Ramos (cell line): Measurements from ENCODE around the gene FAM3C.

ENCODE experiments used
- in situ Hi-C: fragments of 300-500 bp; cut with MboI; formaldehyde crosslinking; loops from one replicate; pipeline ENCODE4 v1.14.3; 2022; ENCODE audit warnings: low sequenced_read_pairs; ENCODE audit not compliant: unreplicated experiment

Gene FAM3C

DNA sequence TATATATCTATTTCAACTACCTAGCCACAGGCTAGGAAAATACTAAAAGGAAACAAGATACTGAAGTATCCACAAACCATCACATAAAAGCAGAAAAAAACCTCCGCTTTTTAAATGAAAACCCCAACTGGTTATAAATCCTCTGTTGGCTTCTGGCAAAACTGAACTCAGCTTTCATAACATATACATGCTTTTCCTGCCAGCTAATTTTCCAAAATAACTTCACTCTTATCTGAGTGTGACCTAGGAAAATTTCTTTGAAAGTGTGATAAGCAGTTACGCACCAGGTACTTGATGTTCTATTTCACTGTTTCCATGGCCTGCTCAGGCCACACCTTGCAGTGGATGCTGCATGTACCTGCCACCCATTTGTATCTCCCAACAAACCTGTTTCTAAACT is 11.8 kb downstream of the FAM3C start:
- in situ Hi-C loops: loop anchor here (25.0 kb wide), 1 partner anchor 422 kb away; the partner anchor contains the start of gene ING3

DNA sequence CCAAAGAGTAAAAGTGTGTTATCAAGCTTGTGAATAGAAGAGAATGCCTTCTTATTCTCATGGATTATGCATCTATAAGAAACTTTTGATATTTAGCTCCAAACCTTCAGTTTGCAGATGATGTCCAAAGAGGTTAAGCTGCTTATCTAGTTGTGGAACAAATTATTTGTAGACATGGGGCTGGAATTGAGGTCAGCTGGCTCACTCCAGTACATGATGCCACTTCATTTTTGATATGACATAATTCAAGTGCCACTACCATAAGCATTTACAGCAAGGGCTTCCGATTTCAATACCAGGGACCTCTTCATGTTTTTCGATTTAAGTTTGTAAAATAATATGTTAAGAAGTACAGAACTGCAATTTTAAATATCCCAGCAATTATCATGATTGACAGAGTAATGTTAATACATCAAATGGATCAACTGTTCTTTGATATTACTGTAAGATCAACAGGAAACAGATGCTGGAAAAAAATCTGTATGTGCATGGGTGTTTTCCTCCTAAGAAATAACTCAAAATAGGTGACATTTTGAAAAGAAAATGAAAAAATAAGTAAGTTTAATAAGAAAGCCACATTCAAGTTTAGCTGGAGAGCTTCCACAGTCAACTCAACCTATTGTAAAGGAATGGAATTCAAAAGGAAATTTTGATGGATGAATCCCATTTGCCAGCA is 12.7 kb downstream of the FAM3C start:
- in situ Hi-C loops: loop anchor here (25.0 kb wide), 1 partner anchor 421 kb away; the partner anchor contains the start of gene ING3

DNA sequence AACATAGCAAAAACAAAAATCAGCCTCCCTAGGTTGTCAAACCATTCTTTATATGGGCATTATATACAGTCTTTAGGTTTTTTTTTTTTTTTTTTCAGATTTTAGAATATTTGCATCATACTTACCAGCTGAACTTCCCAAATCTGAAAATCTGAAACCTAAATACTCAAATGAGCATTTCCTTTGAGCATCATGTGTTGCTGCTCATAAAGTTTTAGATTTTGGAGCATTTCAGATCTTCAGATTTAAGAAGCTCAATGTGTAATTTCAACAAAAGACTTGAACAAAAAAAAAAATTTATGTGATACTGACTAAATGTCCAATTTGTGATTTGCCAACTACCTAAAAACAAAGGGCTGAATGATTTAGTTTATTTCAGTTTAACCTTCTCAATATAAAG is 13.6 kb downstream of the FAM3C start:
- in situ Hi-C loops: loop anchor here (25.0 kb wide), 1 partner anchor 420 kb away; the partner anchor contains the start of gene ING3

DNA sequence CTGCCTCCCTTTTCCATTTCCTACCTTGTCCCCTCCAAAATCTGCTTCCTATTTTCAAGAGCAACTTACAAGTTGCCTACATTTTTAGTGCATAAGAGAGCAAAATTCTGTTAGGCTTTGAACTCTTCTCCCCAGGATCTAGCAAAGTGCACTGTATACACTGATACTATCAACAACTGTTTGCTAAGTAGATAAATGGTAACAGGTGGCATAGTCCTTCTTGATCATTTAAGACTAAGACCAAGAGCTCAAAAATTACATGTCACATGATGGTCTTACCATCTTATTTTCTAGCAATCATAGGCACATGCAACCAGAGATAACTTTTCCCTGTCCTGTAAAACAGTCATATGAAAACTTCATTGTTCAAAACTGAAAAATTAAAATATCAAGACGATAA is 16.2 kb downstream of the FAM3C start:
- in situ Hi-C loops: loop anchor here (25.0 kb wide), 1 partner anchor 418 kb away; the partner anchor contains the start of gene ING3

DNA sequence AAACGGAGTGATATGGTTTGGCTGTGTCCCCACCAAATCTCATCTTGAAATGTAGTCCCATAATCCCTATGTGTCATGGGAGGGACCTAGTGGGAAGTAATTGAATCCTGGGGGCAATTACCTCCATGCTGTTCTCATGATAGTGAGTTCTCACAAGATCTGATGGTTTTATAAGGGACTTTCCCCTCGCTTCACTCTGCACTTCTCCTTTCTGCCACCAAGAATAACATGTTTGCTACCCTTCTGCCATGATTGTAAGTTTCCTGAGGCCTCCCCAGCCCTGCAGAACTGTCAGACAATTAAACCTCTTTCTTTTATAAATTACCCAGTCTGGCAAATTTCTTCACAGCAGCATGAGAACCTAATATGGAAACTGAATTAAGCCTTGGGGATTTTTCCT is 19.1 kb downstream of the FAM3C start:
- in situ Hi-C loops: loop anchor here (25.0 kb wide), 1 partner anchor 415 kb away; the partner anchor contains the start of gene ING3

DNA sequence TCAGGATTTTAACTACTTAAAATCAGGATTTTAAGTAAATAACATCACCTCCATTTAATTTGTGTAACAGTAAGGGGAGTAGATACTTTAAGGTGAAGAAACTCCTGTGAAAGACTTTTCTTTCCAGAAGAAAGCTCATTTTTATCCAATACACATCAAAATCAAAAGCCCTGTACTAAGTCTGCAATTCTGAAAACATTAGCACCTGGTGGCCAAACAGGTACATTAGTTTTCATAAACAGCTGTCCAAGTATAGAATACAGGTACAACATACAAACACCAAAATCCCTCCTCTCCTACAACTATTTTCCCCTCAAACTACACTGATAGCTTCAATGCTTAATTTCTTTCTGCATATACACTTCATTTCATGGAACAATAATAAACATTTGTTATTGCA is 22.9 kb downstream of the FAM3C start:
- in situ Hi-C loops: loop anchor here (25.0 kb wide), 1 partner anchor 614 kb away; no protein-coding TSS in a partner anchor

DNA sequence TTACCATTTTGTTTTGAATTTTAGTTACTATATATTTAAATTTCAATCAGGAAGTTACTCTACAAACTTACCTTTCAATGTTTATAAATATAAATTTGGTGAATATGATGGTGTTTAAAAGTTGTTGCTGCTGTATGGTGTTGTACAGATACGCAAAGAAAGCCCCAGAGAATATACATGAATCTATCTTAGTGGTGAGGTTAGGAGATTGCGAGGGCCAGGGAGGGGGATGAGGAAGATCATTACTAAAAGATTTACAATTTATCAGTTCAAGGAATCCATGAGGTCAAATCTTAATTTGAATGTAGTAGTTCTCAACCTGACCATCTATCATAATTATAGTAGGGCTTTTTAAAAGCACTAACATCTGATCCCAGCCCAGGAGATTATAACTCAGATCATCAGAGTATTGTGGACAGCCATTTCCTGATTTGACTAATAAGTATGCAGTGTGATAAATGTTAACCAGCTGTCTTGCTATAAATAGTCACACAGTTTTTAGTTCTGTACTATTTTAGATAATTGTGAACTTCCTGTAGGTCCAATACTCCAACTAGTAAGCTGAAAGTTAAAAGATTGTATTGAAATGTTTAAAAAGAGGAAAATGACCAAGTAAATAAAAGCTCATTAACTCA is 23.6 kb downstream of the FAM3C start:
- in situ Hi-C loops: loop anchor here (25.0 kb wide), 1 partner anchor 615 kb away; no protein-coding TSS in a partner anchor

DNA sequence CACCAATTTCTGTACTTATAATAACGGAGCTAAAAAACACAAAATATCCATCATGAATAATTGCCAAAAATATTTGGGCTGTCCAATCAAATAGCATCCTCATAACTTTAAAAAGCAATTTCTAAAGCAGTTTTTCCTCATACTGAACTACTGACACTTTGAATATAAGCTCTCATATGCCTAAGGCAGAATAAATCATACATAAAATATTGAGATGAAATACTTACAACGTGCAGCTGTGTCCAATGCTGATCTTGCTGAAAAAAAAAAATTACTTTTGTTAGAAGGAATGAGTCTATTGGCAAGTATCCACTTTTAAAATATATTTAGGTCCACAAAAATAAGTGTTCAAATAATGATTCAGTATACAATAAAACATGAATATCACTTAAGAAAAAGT is 24.2 kb downstream of the FAM3C start:
- in situ Hi-C loops: loop anchor here (25.0 kb wide), 1 partner anchor 615 kb away; no protein-coding TSS in a partner anchor

DNA sequence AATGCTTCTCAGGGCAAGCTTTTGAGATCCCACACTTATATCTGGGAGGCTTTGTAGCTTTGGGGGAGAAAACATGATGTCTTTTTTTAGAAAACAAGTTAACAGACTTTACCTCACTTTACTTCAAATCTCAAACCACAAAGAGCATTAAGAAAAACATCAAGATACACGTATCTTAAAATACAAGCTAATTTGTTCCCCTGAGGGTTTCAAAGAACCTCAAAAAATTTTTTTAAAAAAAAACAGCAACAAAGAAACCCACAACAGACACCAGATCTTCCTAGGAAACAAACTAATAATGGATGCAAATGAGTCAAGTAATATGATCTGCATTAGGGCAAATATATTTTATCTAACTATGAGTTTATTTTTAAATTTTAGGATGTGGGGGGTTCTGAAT is 24.7 kb downstream of the FAM3C start:
- in situ Hi-C loops: loop anchor here (25.0 kb wide), 1 partner anchor 616 kb away; no protein-coding TSS in a partner anchor

DNA sequence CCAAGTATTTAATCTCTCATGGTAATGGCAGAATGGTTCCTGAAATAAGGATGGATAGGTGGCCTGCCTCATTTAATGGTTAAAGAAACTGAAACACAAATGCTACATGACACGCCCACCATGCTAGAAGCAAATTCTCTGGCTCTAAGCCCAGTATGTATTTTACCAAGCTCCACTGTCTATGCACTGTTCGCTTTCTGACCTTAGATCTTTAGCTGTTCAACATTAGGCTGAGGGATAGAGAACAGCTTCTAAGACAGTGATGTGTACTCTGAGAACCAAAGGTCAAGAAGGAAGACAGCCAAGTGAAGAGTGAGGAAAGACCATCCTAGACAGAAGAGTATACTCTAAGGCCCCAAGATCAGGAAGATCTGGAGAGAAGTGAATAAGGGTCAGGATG is 26.6 kb downstream of the FAM3C start:
- in situ Hi-C loops: loop anchor here (25.0 kb wide), 1 partner anchor 618 kb away; no protein-coding TSS in a partner anchor

DNA sequence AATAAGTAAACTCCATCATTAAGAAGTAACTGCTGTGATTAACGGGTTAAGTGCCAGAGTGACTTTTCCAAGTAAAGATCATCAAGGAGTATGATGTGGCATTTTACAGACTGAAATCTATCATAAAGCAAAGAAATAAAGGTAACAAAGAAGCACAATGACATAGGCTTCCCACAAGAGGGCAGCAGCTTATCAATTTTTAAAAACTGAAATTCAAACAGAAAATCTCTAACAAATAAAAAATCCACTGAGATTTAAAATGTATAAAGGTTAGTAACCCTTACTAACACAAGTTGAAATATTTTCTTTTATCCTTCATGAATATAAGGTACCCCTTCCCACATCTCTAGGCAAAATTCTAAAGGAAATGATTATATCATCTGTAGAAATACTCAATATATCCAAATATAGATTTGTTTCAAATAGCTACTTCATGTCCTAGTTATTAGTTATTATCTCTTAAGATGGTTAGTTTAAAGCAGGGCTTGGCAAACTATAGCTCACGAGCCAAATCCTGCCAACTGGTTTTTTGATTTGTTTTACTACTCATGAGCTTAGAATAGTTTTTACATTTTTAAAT is 29.2 kb downstream of the FAM3C start:
- in situ Hi-C loops: loop anchor here (25.0 kb wide), 1 partner anchor 620 kb away; no protein-coding TSS in a partner anchor

DNA sequence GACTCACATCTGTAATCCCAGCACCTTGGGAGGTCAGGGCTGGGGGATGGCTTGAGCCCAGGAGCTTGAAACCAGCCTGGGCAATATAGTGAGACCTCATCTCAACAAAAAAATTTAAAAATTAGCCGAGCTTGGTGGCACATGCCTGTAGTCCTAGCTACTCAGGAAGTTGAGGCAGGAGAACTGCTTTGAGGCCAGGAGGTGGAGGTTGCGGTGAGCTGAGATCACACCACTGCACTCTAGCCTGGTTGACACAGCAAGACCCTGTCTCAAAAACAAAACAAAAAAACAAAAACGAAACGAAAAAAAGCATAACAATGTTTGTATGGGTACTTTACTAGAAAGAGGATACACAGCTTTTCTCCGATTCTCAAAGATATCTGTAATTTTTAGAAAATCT is 35.5 kb downstream of the FAM3C start:
- in situ Hi-C loops: loop anchor here (5.0 to 25.0 kb wide), 2 partner anchors 192 to 627 kb away; no protein-coding TSS in a partner anchor

DNA sequence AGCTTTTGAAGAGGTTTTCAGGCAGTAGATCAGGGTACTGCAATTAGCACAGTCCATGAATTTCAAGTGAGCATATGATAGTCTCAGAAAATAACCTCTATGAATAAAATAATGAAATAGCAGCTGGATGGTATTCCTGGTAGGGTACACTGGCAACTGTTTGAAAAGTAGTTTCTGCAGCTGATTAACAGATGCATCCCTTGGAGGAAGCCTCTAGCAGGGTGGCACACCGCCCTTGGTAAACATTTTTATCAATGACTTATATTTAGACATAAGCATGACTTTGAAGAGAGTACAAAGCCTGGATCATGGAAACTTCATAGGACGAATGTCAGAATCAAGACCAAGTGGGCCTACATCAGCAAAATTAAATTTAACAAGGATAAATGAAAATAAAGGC is 40.5 kb downstream of the FAM3C start:
- in situ Hi-C loops: loop anchor here (25.0 kb wide), 1 partner anchor 632 kb away; no protein-coding TSS in a partner anchor

DNA sequence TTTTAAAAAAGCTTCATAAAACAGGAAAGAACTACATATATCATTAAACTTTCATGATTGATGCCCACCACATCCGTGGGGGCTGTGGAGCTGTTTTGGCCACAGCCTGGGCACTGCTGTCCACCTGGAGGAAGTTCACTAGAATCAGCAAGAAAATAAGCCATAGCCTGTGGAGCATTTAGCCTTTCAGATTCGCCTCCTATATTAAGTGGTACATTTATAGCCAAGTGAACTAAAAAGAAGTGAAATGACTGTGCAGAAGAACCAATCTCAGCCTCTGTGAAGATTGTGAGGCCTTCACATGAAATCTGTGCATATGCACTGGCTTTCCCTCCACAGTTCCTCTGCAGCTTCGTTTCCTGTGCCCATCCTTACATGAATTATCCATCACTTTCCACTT is 43.8 kb downstream of the FAM3C start:
- in situ Hi-C loops: loop anchor here (25.0 kb wide), 1 partner anchor 635 kb away; no protein-coding TSS in a partner anchor

DNA sequence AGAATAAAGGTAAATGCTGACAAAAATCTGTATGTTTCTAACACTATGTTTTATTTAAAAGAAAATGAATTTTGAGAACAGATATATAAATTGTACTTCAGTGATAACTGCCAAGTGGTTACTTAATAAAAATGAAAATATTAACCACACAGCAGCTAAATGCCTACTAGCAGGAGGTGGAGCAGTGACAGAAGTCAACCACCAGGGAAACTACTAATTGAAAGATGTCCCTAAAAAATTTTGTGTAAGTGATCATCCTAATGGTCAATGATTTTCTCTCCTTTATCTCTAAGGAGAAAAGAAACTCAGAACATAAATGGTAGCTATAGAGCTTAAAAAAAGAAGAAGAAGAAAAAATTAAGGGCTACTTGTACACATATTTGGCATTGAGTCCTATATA is 44.4 kb downstream of the FAM3C start:
- in situ Hi-C loops: loop anchor here (25.0 kb wide), 1 partner anchor 636 kb away; no protein-coding TSS in a partner anchor

DNA sequence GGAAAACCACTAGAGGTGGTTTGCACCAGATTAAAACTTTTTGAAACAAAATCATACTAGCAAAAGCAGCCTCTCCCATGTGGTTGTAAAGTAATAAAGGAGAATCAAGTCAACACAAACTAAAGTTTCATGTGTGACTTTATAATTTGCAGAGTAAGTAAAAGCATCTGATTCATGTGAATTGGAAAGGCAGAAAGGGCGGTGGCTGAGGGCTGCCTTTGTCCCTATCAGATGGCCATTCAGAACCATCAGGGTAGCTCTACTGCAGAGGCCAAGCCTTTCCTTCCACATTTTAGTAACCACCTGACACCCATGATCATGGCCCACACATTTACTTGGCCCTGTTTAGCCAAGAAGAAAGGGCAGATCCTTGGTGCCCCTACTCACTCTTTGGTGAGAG is 51.6 kb downstream of the FAM3C start:
- in situ Hi-C loops: no loop called here

DNA sequence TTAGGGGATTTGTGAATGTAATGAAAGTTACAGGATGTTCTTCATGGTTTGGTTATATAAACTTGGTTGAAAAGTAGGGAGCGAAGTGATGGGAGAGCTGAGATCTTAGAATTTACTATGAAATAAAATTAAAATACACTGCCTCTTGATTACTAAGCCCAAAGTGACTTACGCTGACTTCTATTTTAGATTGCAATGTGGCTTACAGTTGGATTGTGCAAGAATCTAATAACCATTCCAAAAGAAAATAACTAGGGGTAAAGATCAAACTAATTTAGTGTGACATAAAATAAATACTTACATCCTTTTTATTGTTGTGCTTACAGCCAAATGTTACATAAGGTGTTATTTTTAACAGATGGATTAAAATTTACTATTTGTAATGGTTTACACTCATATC is 52.0 kb downstream of the FAM3C start:
- in situ Hi-C loops: no loop called here

DNA sequence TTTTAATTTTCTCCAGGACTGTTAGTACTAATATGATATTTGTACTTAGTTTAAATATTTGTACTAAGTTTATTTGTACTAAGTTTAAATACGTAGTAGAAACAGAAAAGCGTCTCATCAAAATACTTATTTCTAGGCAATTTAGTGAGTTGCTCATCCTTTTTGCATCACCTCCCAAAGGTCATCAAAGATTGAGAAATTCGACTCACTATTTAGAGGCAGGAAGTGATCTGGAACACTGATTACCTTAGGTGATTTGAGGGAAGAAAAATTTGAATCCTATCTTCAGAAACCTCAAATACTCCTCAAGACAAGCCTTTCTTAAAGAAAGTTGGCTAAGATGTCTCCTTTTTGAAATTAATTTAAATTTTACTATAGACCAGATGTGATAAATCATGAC is 52.8 kb downstream of the FAM3C start:
- in situ Hi-C loops: no loop called here

DNA sequence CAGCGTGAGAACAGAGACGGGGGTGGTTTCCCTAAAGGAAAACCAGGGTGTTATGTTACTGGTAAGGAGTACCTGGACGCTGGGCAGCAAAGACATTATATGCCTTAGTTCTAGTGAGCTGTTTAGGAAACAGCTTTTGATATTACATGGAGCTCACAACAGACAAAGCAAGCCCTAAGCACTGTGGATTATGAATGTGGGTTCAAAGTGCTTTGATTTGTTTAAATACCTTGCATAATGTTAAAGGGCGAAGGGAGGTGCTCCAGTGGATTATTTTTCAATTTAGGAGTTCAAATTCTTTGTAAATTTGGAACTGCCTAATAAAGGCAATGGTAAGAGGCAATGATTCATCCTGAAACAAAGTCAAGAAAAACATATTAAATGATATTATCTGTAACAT is 53.5 kb downstream of the FAM3C start:
- in situ Hi-C loops: no loop called here

DNA sequence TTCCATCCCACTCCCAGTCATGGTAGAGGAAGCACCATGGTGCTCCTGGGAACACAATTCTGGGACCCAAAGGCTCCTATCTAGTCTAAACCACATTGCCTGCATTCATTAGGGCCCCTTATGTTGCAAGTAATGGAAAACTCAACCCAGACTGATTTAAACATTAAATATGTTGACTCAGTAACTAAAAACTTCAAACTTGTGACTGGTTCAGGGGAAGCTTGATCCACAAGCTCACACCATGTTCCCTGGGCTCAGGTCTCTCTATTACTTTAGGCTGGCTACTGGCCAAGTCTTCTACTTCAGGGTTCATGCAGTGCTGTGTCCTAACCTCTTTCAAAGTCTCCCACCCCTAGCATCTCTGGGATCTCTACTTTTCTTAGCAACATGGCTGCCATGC is 54.2 kb downstream of the FAM3C start:
- in situ Hi-C loops: no loop called here

DNA sequence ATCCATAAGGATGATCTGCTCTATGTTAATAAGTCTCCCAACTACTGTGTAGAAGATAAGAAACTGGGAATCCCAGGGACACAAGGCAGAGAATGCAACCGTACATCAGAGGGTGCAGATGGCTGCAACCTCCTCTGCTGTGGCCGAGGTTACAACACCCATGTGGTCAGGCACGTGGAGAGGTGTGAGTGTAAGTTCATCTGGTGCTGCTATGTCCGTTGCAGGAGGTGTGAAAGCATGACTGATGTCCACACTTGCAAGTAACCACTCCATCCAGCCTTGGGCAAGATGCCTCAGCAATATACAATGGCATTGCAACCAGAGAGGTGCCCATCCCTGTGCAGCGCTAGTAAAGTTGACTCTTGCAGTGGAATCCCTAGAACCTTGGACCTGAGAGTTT is 57.0 kb downstream of the FAM3C start:
- in situ Hi-C loops: no loop called here
